Fibroblast of mammary gland (primary cell): ENCODE results near the gene CDR2.
"Not testable (repeated sequence)": the region's sequence is repeated elsewhere in the genome, so short reads cannot be mapped to it uniquely, and the experiment has no call there.

Experiments
- DNase-seq: peaks from one replicate; pipeline ENCODE4 v3.0.0-alpha.2; 2010; ENCODE audit warnings: low read depth
- H3K4me3 ChIP-seq: 2 replicates; pipeline ENCODE4 v1.5.1; 2011; ENCODE audit warnings: low read depth, mild to moderate bottlenecking, low read length, moderate library complexity; ENCODE audit not compliant: control insufficient read depth
- TF ChIP-seq, protein P1 (sequence below): conservative IDR thresholded peaks from 2 replicates; pipeline ENCODE4 v1.5.1; 2011; ENCODE audit warnings: low read depth, low read length, inconsistent platforms; ENCODE audit not compliant: control insufficient read depth, insufficient read depth

CDR2 gene

DNA sequence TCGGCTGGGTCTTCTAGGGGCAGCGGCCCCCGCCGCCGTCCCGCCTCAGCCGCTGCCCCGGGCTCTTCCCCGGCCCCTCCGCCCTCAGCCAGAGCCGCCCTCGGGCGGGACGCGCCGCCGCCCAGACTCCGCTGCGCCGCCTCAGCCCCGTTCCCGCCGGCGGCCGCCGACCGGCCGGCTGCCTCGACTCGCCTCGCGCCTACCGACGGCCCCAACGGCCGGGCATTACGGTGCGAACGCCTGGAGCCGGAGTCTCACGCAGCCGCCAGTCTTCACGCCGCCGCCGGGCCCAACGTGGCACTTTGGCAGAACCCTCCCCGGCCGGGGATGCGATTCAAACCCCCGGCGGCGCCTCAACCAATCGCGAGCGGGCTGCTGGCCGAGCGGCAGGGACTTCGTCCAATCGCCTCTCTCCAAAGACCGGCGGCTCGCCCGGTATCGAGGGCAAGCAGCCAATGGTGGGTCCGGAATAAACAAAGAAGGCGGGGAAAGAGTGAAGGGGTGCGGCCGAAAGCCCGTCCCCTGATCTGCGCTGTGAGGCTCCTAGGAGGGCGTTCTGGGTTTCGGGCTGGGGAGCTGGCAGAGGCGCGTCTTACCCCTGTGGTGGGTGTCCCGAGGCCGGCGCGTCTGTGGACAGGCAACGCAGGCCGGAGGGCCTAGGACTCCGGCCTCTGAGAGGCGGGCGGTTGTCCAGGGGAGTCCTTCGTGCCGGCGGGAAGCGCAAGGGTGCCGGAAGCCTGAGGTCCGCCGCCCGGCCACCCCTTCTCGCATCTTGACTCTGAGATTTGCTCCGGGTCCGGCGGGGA lies at the start of gene CDR2:
Gene CDR2, minus strand, starts transcription at position 309 of the 806 bp plus-strand sequence. CDS start 310 bp downstream, outside the sequence.
- TF ChIP-seq, protein P1, sequence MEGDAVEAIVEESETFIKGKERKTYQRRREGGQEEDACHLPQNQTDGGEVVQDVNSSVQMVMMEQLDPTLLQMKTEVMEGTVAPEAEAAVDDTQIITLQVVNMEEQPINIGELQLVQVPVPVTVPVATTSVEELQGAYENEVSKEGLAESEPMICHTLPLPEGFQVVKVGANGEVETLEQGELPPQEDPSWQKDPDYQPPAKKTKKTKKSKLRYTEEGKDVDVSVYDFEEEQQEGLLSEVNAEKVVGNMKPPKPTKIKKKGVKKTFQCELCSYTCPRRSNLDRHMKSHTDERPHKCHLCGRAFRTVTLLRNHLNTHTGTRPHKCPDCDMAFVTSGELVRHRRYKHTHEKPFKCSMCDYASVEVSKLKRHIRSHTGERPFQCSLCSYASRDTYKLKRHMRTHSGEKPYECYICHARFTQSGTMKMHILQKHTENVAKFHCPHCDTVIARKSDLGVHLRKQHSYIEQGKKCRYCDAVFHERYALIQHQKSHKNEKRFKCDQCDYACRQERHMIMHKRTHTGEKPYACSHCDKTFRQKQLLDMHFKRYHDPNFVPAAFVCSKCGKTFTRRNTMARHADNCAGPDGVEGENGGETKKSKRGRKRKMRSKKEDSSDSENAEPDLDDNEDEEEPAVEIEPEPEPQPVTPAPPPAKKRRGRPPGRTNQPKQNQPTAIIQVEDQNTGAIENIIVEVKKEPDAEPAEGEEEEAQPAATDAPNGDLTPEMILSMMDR: no peak
- peak within 1 kb of the TSS; percentile 71 for H3K4me3 ChIP-seq
- peak; percentile 93 for DNase-seq

GRCh38 chr16:22423716-22424115 lies 49.3 kb upstream of the CDR2 start:
- no peak overlapping the region for H3K4me3 ChIP-seq
- TF ChIP-seq, protein P1: no peak
- DNase-seq: no peak

- DNase-seq: no peak
- no peak overlapping the region for H3K4me3 ChIP-seq
- TF ChIP-seq, protein P1: no peak
Measured at GRCh38 chr16:22421136-22421535, 46.7 kb upstream of the CDR2 start.

DNA sequence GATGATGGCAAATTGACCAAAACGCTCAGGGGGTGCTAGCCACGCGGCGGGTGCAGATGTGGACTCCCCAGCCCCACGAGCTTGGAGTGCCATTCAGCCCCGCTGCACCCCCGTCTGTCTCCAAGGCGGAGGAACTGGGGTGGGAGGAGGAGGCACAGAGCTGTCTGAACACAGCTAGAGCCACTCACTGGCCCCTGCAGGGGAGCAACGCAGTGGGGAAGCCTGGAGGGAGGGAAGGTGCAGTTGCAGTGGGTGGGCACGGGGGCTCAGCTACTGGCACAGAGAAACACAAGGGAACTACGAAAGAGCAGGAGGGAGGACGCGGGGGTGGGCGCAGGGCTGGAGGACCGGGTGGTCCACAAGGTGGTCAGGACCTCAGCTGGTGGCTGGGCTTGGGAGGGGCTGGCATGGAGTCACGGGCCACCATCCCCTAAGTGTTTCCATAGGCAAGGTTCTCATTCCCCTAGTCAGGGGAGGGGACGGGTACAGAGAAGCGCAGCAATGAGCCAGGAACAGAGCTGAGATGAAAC lies 46.3 kb upstream of the CDR2 start:
- no peak for DNase-seq
- TF ChIP-seq, protein P1: no peak
- no peak overlapping the region for H3K4me3 ChIP-seq

GRCh38 chr16:22419908-22420307 lies 45.5 kb upstream of the CDR2 start:
- H3K4me3 ChIP-seq: no peak overlapping the region
- TF ChIP-seq, protein P1: no peak
- DNase-seq: no peak

DNA sequence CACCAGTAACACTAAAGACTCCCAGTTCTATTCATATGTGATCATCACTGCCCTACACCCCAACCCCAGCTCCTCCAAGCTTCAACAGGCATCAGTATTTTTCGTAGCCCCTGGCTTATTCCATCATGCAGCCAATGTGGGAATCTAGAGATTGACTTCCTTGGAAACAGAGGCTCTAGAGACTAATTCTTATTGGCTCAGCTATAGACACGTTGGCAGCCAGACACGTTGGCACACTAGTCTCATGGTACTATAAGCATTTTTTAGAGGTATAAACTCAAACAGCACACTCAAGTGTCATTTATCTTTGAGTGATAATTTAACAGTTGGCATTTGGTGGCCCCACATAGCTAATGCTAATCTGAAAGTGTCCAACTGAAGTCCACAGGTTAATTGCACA lies 44.4 kb upstream of the CDR2 start:
- DNase-seq: no peak
- TF ChIP-seq, protein P1: no peak
- no peak overlapping the region for H3K4me3 ChIP-seq

DNA sequence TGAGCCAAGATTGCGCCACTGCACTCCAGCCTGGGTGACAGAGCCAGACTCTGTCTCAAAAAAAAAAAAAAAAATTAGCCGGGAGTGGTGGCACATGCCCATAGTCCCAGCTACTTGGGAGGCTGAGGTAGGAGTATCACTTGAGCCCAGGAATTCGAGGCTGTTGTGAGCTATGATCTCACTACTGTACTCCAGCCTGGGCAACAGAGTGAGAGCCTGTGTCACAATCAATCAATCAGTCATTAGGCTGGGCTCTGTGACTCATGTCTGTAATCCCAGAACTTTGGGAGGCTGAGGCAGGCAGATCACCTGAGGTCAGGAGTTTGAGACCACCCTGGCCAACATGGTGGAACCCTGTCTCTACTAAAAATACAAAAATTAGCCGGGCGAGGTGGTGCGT lies 43.4 kb upstream of the CDR2 start:
- not testable (repeated sequence) for DNase-seq, H3K4me3 ChIP-seq
